ENCODE results near the gene FLNA. TPM values are rescaled to one million over a fixed set of nuclear protein-coding genes. Genes with fewer than 3 reads are reported as not detected.

FLNA gene
- total and polyA plus RNA-seq, 2 of the 13 experiments (the other 11 are each of a cell fraction or from before 2014, with no cell fraction given): 83.4 to 174 TPM

- H2AFZ ChIP-seq (ENCODE audit: low read length): no peak overlapping the region
- ATAC-seq (no peak), FAIRE-seq (no peak), DNase-seq (ENCODE audit: low spot score) (no peak)
- no peaks in the 10 kb centered on the region for H3K9me3 ChIP-seq (ENCODE audit: low read length)
- no peak overlapping the region for H3K4me3 ChIP-seq (replicated peaks in 1 of 3; ENCODE audit: insufficient read depth in 1 of 3, low read depth in 2 of 3, low read length in 3 of 3)
- H3K27me3 ChIP-seq (ENCODE audit: control insufficient read depth in 1 of 2, insufficient read depth in 2 of 2, low read length in 2 of 2): no peaks in the 10 kb centered on the region
- no peaks in the 10 kb centered on the region for H4K20me1 ChIP-seq (ENCODE audit: insufficient read depth, low read length)
- no peak for TF ChIP-seq ZNF281 (CRISPR knock-in tag; IDR thresholded peaks at IDR 0.05; ENCODE audit: borderline replicate concordance)
- TF ChIP-seq ZBTB3 (CRISPR knock-in tag; IDR thresholded peaks at IDR 0.05; ENCODE audit: borderline replicate concordance, low read depth): no peak
- no peak for TF ChIP-seq ZNF792 (CRISPR knock-in tag; IDR thresholded peaks at IDR 0.05)
- no peak for TF ChIP-seq ATF6 (CRISPR knock-in tag; conservative IDR thresholded peaks at IDR 0.05)
- no peak overlapping the region for H3K9ac ChIP-seq (ENCODE audit: insufficient read depth, low read depth, low read length)
- H3K4me1 ChIP-seq (ENCODE audit: insufficient read depth, low read length): peaks cover 11% of the 10 kb centered on the region
- H3K79me2 ChIP-seq (ENCODE audit: insufficient read depth, low read length): no peaks in the 10 kb centered on the region
- H3K4me2 ChIP-seq (ENCODE audit: low read depth, low read length): no peak overlapping the region
- no peaks in the 10 kb centered on the region for H3K36me3 ChIP-seq (replicated peaks in 1 of 2; ENCODE audit: control insufficient read depth in 1 of 2, insufficient read depth in 2 of 2, low read length in 2 of 2)
- POLR2A ChIA-PET: no interaction called here
- CTCF ChIA-PET (ENCODE audit: low intra/inter-chr PET ratio, low total read pairs): interaction anchor here (1.4 kb wide), 1 partner anchor 173 kb away, joined by 7 read pairs; no protein-coding TSS in a partner anchor
- no TSS peak for BruUV-seq (replicated peaks)
- intact Hi-C loops (cut with micrococcal nuclease; ENCODE audit: unreplicated experiment) (no loop called here), in situ Hi-C loops (cut with HindIII; ENCODE audit: extremely low pct_ligation_motif_present, low pct_unique_long_range_greater_than_20kb) (no loop called here)
- WGBS (ENCODE audit: low lambda C conversion rate): 80% methylated on average over 3 of the region's 16 CpGs
- no peak overlapping the region for H3K27ac ChIP-seq (ENCODE audit: extremely low read length, insufficient read depth, low read length)
Measured at GRCh38 chrX:154309041-154309775, 65.2 kb downstream of the FLNA start.

Data from HepG2 (cell line).